Type B pancreatic cell (in vitro differentiated cells): Measurements from ENCODE around the gene SLCO3A1. TPM values are rescaled to one million over a fixed set of nuclear protein-coding genes. Genes with fewer than 3 reads are reported as not detected.
A peak's percentile ranks its signal among the peaks of the same experiment; 100 is the strongest.

Experiments
- DNase-seq: peaks from one replicate; pipeline ENCODE4 v3.0.0; 2021; ENCODE audit warnings: mixed read lengths; ENCODE audit not compliant: unreplicated experiment; ENCODE audit errors: extremely low spot score
- H3K27ac Mint-ChIP-seq: 2 replicates; pipeline ENCODE4 v1.8.0; 2021; ENCODE audit warnings: mild to moderate bottlenecking, mixed read lengths
- H3K27me3 Mint-ChIP-seq: 2 replicates; pipeline ENCODE4 v1.8.0; 2021; ENCODE audit warnings: mixed read lengths
- H3K36me3 Mint-ChIP-seq: 2 replicates; pipeline ENCODE4 v1.8.0; 2021; ENCODE audit warnings: mixed read lengths
- H3K4me1 Mint-ChIP-seq: one replicate; pipeline ENCODE4 v1.8.0; 2021; ENCODE audit warnings: mixed read lengths; ENCODE audit not compliant: unreplicated experiment
- H3K4me3 Mint-ChIP-seq: 2 replicates; pipeline ENCODE4 v1.8.0; 2021; ENCODE audit warnings: mild to moderate bottlenecking, mixed read lengths
- H3K9me3 Mint-ChIP-seq: 2 replicates; pipeline ENCODE4 v1.8.0; 2021; ENCODE audit warnings: mixed read lengths
- total RNA-seq: library from RNA; stranded (reverse); gene quantifications from 2 replicates; pipeline ENCODE4 v1.2.1, GENCODE V29; 2021; ENCODE audit warnings: low replicate concordance
- TF ChIP-seq, protein P1 (sequence below): fragments of 200-600 bp; sonication (generic); conservative IDR thresholded peaks from 2 replicates; pipeline ENCODE4 v1.5.0; 2021; ENCODE audit warnings: antibody characterized with exemption, mild to moderate bottlenecking

SLCO3A1 gene
- total RNA-seq, 1 donor from 2014 or later: 30.9 TPM

DNA sequence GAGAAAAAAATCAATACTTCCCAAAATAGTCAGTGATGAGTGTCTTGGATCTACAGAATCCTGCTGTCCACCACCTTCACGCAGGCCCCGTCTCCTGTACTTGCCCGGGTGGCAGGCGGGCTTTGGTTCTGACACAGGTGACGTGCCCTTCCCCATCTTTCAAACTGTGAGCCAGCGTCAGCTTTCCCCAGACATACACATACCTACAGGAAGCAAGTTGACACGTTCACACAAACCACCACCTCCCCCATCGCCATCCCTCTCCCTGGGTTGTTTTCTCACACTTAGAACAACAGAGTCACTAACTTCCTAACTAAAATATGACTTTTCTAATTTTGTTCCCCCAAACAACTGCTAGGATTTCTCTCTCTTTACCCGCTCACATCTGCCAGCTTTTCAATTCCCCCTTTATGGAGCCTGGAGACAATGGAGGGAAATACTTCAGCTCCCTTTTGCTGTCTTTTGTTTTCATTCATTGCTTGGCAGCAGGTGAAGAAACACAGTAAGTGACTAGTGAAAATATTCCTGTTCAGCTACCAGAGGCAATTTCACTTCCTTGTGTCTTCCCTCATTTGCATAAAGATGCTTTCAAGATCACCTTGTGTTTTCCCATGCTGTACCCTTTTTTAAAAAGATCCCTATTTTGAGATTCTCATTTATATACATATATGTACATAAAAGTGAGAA is 248.3 kb downstream of the SLCO3A1 start:
- Mint-ChIP-seq H3K36me3 (peaks cover 13% of the 10 kb centered on the region), H3K27ac (peak overlapping the region; percentile 89), H3K4me1 (peaks cover 29% of the 10 kb centered on the region), H3K4me3 (peak overlapping the region; percentile 57), H3K27me3 (peaks cover 6% of the 10 kb centered on the region), H3K9me3 (peaks cover 6% of the 10 kb centered on the region)
- DNase-seq: no peak
- TF ChIP-seq, protein P1, sequence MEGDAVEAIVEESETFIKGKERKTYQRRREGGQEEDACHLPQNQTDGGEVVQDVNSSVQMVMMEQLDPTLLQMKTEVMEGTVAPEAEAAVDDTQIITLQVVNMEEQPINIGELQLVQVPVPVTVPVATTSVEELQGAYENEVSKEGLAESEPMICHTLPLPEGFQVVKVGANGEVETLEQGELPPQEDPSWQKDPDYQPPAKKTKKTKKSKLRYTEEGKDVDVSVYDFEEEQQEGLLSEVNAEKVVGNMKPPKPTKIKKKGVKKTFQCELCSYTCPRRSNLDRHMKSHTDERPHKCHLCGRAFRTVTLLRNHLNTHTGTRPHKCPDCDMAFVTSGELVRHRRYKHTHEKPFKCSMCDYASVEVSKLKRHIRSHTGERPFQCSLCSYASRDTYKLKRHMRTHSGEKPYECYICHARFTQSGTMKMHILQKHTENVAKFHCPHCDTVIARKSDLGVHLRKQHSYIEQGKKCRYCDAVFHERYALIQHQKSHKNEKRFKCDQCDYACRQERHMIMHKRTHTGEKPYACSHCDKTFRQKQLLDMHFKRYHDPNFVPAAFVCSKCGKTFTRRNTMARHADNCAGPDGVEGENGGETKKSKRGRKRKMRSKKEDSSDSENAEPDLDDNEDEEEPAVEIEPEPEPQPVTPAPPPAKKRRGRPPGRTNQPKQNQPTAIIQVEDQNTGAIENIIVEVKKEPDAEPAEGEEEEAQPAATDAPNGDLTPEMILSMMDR: no peak

DNA sequence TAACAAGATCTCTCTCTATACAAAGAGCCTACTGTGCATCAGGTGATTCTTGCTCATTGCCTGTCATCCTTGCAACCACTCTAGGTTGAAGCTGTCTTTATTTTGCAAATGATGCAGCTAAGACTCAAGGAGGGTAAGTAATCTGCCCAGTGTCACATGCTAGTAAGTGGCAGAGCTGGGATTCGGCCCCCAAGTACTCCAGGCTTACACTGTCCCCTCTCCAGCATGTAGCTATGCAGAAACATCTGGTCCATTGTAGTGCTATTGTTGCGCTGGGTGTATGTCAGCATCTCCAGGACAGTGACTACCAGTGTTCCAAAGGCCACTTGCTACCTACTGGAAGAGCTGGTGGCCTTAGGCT is 248.9 kb downstream of the SLCO3A1 start:
- H3K4me1 Mint-ChIP-seq: peaks cover 31% of the 10 kb centered on the region
- H3K4me3 Mint-ChIP-seq: no peak overlapping the region
- DNase-seq: no peak
- peaks cover 5% of the 10 kb centered on the region for H3K27me3 Mint-ChIP-seq
- H3K9me3 Mint-ChIP-seq: peaks cover 6% of the 10 kb centered on the region
- no peak overlapping the region for H3K27ac Mint-ChIP-seq
- TF ChIP-seq, protein P1: no peak
- H3K36me3 Mint-ChIP-seq: peaks cover 12% of the 10 kb centered on the region

DNA sequence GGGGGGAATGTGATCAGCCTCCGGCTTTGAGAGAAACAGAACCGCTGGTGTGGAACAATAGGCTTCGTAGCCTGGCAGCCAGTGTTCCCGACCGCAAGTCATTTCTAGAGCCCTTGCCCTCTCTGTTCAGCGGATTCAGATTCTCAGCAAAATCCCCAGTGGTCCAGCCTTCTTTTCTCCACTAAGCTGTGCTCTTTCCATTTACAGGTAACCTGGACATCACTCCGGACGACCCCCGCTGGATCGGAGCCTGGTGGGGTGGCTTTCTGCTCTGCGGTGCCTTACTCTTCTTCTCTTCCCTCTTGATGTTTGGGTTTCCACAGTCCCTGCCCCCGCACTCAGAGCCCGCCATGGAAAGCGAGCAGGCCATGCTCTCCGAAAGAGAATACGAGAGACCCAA is 250.6 kb downstream of the SLCO3A1 start:
- no peak overlapping the region for H3K4me3 Mint-ChIP-seq
- peaks cover 7% of the 10 kb centered on the region for H3K36me3 Mint-ChIP-seq
- peaks cover 6% of the 10 kb centered on the region for H3K9me3 Mint-ChIP-seq
- peaks cover 6% of the 10 kb centered on the region for H3K27me3 Mint-ChIP-seq
- H3K4me1 Mint-ChIP-seq: peaks cover 30% of the 10 kb centered on the region
- H3K27ac Mint-ChIP-seq: no peak overlapping the region
- no peak for DNase-seq
- TF ChIP-seq, protein P1: no peak

DNA sequence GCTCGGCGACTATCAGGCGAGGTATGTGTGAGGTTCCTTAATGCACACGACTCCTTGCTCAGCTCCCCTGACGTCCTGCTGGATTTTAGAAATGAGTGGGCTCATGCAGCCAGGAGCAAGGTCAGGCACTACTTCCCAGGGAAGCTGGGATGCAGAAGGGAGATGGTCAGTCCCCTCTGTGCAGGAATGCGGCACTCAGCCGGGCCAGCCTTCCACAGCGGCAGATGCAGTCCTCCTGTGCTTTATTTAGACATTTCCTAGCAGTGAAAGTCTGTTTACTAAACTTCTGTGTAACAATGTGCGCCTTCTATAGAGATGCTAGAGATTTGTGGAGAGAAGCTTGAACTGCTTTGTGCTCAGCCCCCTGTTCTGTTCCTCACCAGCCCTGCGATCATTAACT is 252.1 kb downstream of the SLCO3A1 start:
- Mint-ChIP-seq H3K4me1 (peaks cover 34% of the 10 kb centered on the region), H3K36me3 (peaks cover 11% of the 10 kb centered on the region), H3K27ac (no peak overlapping the region), H3K4me3 (no peak overlapping the region), H3K27me3 (peaks cover 6% of the 10 kb centered on the region), H3K9me3 (peaks cover 6% of the 10 kb centered on the region)
- TF ChIP-seq, protein P1: no peak
- DNase-seq: no peak

DNA sequence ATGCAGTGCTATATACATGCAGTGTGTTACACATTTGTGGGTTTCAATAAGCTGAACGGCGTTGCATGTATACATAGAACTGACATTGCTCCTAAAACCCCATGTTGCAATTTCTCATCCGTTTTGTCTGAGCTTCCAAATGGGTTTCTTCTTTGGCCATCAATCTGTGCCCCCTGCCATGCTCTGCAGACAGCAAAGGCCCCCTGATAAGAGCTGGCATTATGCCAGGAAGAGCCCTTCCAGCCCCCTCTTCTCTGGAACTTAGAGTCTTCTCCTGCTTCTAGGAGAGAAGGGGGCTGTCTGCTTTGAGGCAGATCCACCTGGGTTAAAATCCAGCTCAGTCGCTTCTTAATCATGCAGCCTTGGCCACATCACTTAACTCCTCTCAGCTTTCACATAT is 254.0 kb downstream of the SLCO3A1 start:
- Mint-ChIP-seq H3K27me3 (peaks cover 6% of the 10 kb centered on the region), H3K4me3 (no peak overlapping the region), H3K36me3 (peaks cover 4% of the 10 kb centered on the region), H3K27ac (no peak overlapping the region), H3K9me3 (no peaks in the 10 kb centered on the region), H3K4me1 (peaks cover 27% of the 10 kb centered on the region)
- TF ChIP-seq, protein P1: no peak
- no peak for DNase-seq
